CD4-positive, alpha-beta T cell treated with Interleukin-4 for 1 hour (primary cell): Measurements from ENCODE around the gene ZNF831.
A peak's percentile ranks its signal among the peaks of the same experiment; 100 is the strongest.

Experiments used
- DNase-seq, 2 donors: peaks; one replicate each; pipeline ENCODE4 v3.0.0-alpha.2; 2020 to 2022

ZNF831 gene

GRCh38 chr20:59157961-59158541 lies 5.6 kb upstream of the ZNF831 start:
- DNase-seq: no peak

- DNase-seq: no peak
Observed at GRCh38 chr20:59158673-59159072, 4.9 kb upstream of the ZNF831 start.

GRCh38 chr20:59159091-59159490 lies 4.5 kb upstream of the ZNF831 start:
- no peak for DNase-seq

GRCh38 chr20:59159493-59160376 lies 3.9 kb upstream of the ZNF831 start:
- peak; percentile 86 to 90 for DNase-seq

- peak; percentile 30 to 59 for DNase-seq
Observed at GRCh38 chr20:59160389-59161115, 3.1 kb upstream of the ZNF831 start.

GRCh38 chr20:59161721-59162120 lies 1.9 kb upstream of the ZNF831 start:
- DNase-seq: peak in 1 of 2 donors; percentile 75

- DNase-seq: peak; percentile 32 to 74
Observed at GRCh38 chr20:59164686-59165391, 1.2 kb downstream of the ZNF831 start.

- DNase-seq: no peak
Observed at GRCh38 chr20:59165396-59165795, 1.8 kb downstream of the ZNF831 start.

- DNase-seq: peak; percentile 44 to 78
Observed at GRCh38 chr20:59165891-59166709, 2.5 kb downstream of the ZNF831 start.

- peak in 1 of 2 donors; percentile 6 for DNase-seq
Observed at GRCh38 chr20:59170406-59171349, 7.1 kb downstream of the ZNF831 start.

GRCh38 chr20:59171986-59172385 lies 8.4 kb downstream of the ZNF831 start:
- DNase-seq: no peak

GRCh38 chr20:59173938-59174491 lies 10.4 kb downstream of the ZNF831 start:
- DNase-seq: no peak

- DNase-seq: peak in 1 of 2 donors; percentile 35
Observed at GRCh38 chr20:59175002-59175401, 11.4 kb downstream of the ZNF831 start.

GRCh38 chr20:59175861-59176260 lies 12.2 kb downstream of the ZNF831 start:
- no peak for DNase-seq

GRCh38 chr20:59176812-59177211 lies 13.2 kb downstream of the ZNF831 start:
- no peak for DNase-seq

- peak; percentile 26 to 69 for DNase-seq
Observed at GRCh38 chr20:59177266-59178250, 13.9 kb downstream of the ZNF831 start.

- no peak for DNase-seq
Observed at GRCh38 chr20:59178983-59179595, 15.5 kb downstream of the ZNF831 start.

- DNase-seq: no peak
Observed at GRCh38 chr20:59179988-59180387, 16.4 kb downstream of the ZNF831 start.

- no peak for DNase-seq
Observed at GRCh38 chr20:59181936-59182335, 18.3 kb downstream of the ZNF831 start.
